GM18526 (cell line): ENCODE results near the gene SRSF3.

Experiments
- POLR2A ChIP-seq: IDR thresholded peaks from 3 replicates; pipeline ENCODE4 v1.6.1; 2011; ENCODE audit not compliant: insufficient read length; ENCODE audit errors: extremely low read depth

SRSF3 gene

DNA sequence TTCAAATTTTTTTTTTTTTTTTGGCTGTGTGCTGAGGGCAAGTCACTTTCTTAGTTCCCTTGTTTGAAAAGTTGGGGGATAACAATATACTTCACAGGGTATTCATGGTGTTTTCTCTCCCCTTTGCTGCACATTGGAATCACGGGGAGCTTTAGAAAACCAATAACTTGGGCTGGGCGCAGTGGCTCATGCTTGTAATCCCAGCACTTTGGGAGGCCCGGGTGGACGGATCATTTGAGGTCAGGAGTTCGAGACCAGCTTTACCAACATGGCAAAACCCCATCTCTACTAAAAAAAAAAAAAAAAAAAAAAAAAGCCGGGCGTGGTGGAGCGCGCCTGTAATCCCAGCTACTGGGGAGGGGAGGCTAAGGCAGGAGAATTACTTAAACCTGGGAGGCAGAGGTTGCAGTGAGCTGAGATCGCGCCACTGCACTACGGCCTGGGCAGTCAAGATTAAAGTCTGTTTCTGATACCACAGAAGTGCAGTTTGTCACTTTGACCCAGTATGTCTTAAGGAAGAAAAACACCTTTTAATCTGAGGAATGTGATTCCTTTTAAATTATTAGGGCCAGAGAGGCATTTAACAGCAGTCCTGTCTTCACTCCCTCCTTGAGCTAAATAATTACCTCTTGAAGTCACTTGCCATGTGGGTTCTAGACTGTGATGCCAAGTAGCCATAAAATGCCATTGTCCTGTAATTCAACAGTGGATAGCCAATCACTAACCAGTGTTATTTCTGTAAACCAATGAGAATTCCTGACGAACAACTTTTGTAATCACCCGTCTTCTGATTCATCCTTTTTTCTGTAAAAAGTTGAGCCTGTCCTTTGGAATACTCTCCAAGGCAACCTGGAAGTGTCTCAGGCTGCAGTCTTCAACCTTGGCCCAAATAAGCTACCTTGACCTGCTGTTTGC, 16.1 kb downstream of the SRSF3 start:
- TF ChIP-seq POLR2A = no peak

DNA sequence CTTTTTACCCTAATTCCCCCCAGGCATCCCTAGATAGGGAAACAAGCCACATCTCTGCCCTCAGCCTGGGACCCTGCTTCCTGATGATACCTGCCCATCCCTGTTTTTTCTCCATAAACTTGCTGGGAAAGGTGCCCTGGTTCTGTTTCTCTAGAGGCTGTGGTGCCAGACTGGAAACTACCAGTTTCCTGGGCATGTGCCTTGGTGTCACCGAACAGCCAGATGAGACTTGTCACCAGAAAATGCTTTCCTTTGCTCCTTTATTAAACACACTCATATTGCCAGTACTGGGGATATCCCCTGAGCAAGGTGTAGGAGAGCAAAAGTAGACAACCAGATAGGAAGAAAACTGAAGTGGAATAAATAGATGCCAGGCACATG, 16.8 kb downstream of the SRSF3 start:
- no peak for TF ChIP-seq POLR2A

DNA sequence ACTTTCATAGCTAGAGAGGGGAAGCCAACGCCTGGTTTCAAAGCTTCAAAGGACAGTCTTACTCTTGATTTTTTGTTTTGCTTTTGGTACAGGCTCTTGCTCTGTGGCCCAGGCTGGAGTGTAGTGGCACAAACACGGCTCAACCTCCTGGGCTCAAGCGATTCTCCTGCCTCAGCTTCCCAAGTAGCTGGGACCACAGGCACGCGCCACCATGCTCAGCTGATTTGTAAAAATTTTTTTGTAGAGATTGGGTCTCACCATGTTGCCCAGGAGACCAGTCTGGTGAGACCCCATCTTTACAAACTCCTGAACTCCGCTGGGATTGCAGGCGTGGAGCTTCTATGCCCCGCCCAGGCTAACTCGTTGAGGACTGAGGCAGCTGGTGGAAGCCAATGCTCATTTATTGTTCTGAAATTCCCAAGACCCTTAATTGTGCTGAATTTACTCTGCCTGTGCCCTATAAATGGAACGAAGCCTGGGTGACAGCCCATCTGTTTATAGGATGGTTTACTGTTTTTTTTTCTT, 18.0 kb downstream of the SRSF3 start:
- no peak for TF ChIP-seq POLR2A

DNA sequence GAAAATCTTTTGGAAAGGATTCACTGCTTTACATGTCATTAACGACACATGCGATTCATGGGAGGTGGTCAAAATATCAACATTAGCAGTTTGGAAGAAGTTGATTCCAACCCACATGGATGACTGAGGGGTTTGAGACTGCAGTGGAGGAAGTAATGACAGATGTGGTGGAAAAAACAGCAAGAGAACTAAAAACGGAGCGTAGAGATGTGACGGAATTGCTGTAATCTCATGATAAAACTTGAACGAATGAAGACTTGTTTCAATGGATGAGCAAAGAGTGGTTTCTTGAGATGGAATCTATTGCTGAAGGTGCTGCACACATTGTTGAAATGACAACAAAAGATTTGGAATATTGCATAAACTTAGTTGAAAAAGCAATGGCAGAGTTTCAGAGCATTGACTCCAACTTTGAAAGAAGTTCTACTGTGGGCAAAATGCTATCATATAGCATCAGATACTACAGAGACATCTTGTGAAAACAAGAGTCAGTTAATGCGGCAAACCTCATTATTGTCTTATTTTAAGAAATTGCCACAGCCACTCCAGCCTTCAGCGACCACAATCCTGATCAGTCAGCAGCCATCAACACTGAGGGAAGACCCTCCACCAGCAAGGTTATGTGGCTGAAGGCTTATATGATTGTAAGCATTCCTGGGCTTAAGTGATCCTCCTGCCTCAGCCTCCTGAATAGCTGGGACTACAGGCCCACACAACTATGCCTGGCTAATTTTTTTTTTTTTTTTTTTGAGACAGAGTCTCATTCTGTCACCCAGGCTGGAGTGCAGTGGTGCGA, 19.2 kb downstream of the SRSF3 start:
- no peak for TF ChIP-seq POLR2A

DNA sequence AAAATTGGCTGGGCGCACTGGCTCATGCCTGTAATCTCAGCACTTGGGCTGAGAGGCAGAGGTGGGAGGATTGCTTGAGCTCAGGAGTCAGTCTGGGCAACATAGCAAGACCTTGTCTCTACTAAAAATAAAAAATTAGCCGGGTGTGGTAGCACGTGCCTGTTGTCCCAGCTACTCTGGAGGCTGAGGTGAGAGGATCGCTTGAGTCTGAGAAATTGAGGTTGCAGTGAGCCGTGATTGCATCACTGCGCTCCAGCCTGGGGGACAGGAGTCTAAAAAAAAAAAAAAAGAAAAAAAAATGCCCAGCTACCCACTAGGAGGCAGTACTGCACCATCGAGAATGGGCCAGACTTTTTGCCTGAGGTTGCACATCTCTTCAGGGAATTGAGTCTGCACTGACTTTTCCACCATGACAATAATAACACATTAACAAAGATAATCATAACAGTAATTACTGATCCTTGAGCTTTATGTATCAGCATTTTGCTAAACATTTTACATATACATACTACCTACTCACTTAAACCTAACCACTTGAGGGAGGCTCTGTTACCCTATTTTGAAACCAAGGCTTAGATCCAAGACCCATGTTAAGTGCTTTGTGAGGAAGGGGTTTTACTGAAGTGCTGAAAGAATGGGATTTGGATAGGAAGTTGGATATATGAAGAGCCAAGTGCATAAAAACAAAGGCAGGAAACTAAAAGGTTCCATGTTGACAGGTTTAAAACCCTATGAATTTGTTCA, 21.0 kb downstream of the SRSF3 start:
- no peak for TF ChIP-seq POLR2A

DNA sequence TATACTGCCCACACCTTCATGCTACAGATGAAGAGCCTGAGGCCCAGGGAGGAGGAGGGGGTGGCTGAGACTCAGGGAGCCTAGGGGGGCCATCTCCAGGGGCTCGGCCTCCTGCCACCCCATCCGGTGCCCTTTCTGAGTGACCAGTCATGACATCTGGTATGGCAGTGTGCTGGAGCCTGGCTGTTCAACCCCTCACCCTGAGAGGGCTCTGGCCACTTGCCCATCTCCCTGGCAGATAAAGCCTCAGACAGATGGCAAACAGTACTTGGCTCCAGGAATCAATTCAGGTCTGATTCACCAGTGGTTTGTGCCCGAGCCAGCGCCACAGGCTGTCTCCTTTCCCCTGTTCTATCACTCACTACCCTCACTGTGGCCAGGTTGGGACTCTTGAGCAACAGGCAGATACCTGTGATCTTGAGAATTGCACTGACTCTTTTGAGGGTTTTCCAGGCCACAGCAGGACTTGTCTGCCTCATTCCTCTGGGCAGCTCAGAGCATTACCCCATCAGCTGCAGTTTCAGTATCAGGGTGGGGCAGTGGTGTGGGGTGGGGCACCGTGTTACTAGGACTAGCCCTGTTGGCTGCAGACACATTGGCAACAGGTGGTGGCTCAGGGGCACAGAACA, 22.8 kb downstream of the SRSF3 start:
- TF ChIP-seq POLR2A = no peak

DNA sequence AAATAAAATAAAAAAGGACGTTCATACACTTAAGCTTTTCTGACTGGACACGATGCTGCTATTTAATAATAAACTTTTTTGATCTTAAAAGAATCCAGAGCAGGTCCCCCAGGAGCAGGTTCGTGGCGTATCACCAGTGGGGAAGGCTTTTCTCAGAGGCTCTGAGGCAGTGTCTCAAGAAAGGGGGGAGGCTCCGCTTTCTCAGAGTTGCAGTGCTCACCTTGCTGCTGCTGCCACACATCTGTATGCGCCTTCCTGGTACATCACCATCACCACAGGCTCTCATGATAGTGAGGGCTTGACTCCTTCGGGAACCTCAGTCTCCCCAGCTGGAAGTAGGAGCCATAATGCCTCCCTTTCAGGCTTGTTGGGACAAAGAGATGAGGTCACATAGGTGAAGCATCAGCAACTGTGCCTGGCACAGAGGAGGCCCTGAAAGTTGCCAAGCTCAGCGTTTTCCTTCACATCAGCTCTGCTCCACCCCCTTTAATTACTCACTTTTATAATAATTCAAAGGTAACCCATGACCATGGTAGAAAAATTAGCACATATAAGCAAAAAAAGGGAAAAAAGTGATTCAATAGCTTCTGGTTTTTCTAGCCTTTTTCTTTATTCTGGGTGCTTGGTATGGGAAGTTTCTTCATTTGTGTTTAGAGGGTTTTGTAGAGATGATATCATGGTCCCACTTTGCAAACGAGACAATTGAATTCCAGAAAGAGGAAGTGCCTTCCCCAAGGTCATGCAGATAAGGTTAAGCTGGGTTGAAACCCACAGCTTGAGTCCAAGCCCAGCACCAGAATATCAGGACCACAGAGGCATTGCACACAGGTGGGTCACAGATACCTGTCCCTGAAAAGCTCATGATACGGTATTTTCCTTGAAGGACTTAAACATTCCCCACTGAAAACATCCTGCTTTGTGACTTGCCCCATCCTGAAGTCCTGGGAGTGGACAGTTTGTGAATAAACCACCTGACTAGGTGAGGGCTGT, 24.5 kb downstream of the SRSF3 start:
- TF ChIP-seq POLR2A = no peak

DNA sequence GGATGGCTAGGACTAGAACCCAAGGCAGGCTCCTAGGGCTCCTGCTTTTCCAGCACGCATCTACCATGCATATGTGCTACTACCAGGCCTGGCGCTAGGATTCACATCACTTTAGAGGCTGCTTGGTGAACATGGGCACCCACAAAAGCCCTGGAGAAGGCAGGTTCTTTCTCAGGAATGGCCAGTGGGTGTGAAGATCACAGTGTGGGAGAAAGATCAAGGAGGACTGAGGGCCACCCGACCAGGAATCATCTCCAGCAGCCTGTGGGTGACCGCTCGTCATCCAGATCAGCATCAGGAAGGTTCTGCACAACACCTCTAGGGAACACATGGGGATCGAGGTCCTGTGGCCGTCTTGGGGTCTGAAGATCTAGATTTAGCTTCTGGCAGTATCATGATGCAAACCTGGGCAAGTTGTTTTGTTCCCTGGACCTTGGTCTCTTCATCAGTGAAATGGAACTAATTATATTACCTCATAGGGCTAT, 27.3 kb downstream of the SRSF3 start:
- no peak for TF ChIP-seq POLR2A

DNA sequence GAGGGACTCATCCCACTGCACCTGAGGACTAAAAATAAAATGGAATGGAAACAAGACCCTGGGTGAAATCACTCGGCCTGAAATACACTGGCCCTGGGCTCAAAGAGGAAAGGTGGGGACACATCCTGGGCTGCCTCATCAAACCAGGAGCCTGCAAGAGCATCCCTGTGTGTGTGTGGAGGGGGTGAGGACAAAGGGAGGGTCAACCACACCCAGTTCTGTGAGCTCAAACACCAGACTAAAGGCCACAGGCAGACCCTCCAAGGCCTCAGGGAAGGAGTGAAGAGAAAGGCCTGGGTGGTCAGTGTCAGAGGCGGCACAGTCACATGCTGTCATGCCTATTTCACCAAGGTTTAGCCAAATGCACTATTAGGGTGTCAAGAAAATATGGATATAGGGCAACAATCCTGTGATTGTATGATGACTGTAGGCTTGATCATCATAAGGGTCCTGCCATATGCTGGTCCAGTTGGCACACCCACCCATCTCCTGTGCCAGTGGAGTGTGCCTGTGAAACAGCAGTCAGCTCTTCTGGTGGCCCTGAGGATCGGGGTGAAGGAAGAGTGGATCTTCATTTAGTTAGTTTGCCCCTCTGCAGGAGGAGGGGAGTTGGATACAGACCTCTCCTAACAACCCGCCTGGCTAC, 28.9 kb downstream of the SRSF3 start:
- no peak for TF ChIP-seq POLR2A

DNA sequence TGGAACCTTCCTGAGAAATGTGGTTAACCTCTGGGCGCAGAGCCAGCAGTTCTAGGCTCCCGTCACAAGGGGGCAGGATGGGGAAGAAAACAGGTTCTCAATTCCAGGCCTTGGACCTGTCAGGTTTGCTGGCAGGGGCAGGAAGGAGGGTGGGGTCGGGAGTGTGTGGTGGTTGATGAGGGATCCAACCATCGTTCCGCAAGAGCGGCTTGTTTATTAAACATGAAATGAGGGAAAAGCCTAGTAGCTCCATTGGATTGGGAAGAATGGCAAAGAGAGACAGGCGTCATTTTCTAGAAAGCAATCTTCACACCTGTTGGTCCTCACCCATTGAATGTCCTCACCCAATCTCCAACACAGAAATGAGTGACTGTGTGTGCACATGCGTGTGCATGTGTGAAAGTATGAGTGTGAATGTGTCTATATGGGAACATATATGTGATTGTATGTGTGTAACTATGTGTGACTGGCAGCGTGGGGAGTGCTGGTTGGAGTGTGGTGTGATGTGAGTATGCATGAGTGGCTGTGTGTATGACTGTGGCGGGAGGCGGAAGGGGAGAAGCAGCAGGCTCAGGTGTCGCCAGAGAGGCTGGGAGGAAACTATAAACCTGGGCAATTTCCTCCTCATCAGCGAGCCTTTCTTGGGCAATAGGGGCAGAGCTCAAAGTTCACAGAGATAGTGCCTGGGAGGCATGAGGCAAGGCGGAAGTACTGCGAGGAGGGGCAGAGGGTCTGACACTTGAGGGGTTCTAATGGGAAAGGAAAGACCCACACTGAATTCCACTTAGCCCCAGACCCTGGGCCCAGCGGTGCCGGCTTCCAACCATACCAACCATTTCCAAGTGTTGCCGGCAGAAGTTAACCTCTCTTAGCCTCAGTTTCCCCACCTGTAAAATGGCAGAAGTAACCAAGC, 29.6 kb downstream of the SRSF3 start:
- TF ChIP-seq POLR2A = no peak

DNA sequence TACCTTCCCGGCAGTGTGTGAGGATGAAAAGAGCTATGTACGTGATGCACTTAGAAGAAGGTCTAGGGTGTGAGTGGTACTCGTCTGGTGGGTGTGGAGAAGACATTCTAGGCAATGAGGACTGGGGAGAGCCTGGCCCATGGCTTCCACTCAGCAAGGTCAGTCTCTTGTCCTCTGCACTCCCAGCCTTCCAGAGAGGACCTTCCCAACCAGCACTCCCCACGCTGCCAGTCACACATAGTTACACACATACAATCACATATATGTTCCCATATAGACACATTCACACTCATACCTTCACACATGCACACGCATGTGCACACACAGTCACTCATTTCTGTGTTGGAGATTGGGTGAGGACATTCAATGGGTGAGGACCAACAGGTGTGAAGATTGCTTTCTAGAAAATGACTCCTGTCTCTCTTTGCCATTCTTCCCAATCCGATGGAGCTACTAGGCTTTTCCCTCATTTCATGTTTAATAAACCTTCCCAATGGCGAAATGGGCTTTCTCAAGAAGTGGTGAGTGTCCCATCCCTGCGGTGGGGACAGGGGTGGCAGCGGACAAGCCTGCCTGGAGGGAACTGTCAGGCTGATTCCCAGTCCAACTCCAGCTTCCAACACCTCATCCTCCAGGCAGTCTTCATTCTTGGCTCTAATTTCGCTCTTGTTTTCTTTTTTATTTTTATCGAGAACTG, 30.4 kb downstream of the SRSF3 start:
- no peak for TF ChIP-seq POLR2A

DNA sequence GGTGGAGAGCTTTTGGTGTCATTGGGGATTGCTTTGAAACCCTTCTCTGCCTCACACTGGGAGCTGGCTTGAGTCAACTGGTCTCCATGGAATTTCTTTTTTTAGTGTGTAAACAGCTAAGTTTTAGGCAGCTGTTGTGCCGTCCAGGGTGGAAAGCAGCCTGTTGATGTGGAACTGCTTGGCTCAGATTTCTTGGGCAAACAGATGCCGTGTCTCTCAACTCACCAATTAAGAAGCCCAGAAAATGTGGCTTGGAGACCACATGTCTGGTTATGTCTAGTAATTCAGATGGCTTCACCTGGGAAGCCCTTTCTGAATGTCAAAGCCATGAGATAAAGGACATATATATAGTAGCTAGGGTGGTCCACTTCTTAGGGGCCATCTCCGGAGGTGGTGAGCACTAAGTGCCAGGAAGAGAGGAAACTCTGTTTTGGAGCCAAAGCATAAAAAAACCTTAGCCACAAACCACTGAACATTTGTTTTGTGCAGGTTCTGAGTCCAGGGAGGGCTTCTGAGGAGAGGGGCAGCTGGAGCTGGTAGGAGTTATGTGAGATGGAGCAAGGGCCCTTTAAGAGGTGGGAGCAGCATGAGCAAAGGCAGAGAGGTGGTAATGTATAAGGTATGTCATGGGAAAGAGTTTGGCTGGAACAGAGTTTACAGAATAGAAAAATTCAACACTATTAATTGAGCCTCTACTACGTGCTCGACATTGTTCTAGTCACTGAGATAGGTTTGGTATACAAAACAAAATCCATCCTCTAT, 31.2 kb downstream of the SRSF3 start:
- no peak for TF ChIP-seq POLR2A
